ENCODE results near the gene AKT2. TPM values are rescaled to one million over a fixed set of nuclear protein-coding genes. Genes with fewer than 3 reads are reported as not detected.

The AKT2 gene
- total and polyA plus RNA-seq, 2 of the 8 experiments (the other 6 are each of a cell fraction or from before 2014, with no cell fraction given), result 151 to 183 TPM

DNA sequence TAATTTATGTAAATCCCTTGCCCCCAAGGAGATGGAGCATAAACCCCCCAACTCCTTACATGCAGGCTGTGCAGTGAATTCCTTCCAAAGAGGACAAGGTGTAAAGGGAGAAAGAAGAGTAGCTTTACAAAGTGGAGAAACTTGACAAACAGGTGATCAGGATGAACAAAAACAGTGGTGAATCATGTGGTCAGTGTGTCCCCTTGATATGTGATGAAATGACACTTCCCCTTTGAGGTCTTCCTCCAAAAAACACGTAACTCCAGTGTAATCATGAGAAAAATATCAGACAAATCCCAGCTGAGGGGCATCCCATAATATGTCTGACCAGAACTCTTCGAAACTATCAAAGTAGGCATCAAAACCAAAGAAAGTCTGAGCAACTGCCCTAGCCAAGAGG, 29.5 kb upstream of the AKT2 start:
- Histone ChIP-seq H2BK5ac (ENCODE audit: low read depth, low read length) (no peak overlapping the region), H2BK20ac (ENCODE audit: low read length) (no peak overlapping the region), H3K23ac (ENCODE audit: insufficient read length) (no peak overlapping the region), H3K36me3 (ENCODE audit: control insufficient read depth in 2 of 4, insufficient read depth in 4 of 4, low read length in 3 of 4) (no peaks in the 10 kb centered on the region), H3K27me3 (replicated peaks in 1 of 4; ENCODE audit: control insufficient read depth in 3 of 4, extremely low read depth in 1 of 4, insufficient read depth in 3 of 4, low read length in 3 of 4) (no peaks in the 10 kb centered on the region), H3K4ac (replicated peaks; ENCODE audit: insufficient read length, low read depth, low read length) (no peak overlapping the region), H3K9me3 (ENCODE audit: insufficient read depth in 2 of 2, low read depth in 1 of 2, low read length in 1 of 2) (no peaks in the 10 kb centered on the region), H3K79me2 (ENCODE audit: control insufficient read depth in 1 of 2, insufficient read depth in 2 of 2, low read length in 2 of 2) (no peaks in the 10 kb centered on the region), H4K5ac (ENCODE audit: insufficient read length, low read depth, low read length) (no peak overlapping the region), H3K4me2 (ENCODE audit: insufficient read depth in 1 of 2, low read depth in 2 of 2, low read length in 2 of 2) (no peak overlapping the region), H3K9ac (replicated peaks in 1 of 4; ENCODE audit: extremely low read depth in 1 of 4, low read depth in 3 of 4, low read length in 3 of 4) (no peak overlapping the region), H3K4me1 (replicated peaks in 1 of 4; ENCODE audit: control insufficient read depth in 3 of 4, insufficient read depth in 4 of 4, low read length in 3 of 4) (no peaks in the 10 kb centered on the region), H2BK12ac (ENCODE audit: low read depth, low read length) (no peak overlapping the region), H3K27ac (ENCODE audit: low read depth, low read length) (no peak overlapping the region), H4K91ac (replicated peaks; ENCODE audit: insufficient read length, low read length) (no peak overlapping the region), H2AFZ (ENCODE audit: low read length) (no peak overlapping the region), H2AK5ac (ENCODE audit: low read depth, low read length) (no peak overlapping the region), H3K23me2 (ENCODE audit: low read depth, low read length) (no peaks in the 10 kb centered on the region), H4K8ac (ENCODE audit: extremely low read depth, insufficient read depth, low read length) (no peak overlapping the region), H3K4me3 (ENCODE audit: extremely low read depth in 1 of 4, insufficient read depth in 2 of 4, low read depth in 3 of 4, low read length in 4 of 4) (no peak overlapping the region), H3K56ac (replicated peaks; ENCODE audit: insufficient read length, low read depth, low read length) (no peak overlapping the region), H2BK15ac (ENCODE audit: low read length) (no peak overlapping the region), H3K79me1 (ENCODE audit: low read depth, low read length) (no peaks in the 10 kb centered on the region), H4K20me1 (replicated peaks in 1 of 2; ENCODE audit: control insufficient read depth in 1 of 2, insufficient read depth in 2 of 2, low read length in 2 of 2) (no peaks in the 10 kb centered on the region), H3K18ac (ENCODE audit: extremely low read depth, low read length) (no peak overlapping the region), H3K14ac (ENCODE audit: insufficient read length) (no peak overlapping the region), H2BK120ac (replicated peaks; ENCODE audit: low read depth, low read length) (no peak overlapping the region)
- no peak for FAIRE-seq
- WGBS, 2 experiments (ENCODE audit: extremely low coverage in 1 of 2, insufficient coverage in 1 of 2, insufficient read length in 1 of 2, insufficient replicate concordance in 2 of 2, low coverage in 1 of 2, low lambda C conversion rate in 2 of 2, missing lambda C conversion rate in 1 of 2), result 85% methylated on average over 2 of the region's 2 CpGs; no CpG with 5 or more reads in 1 of the 2 experiments
- POLR2A ChIA-PET (ENCODE audit: partially characterized antibody), result interaction anchor here (1.5 to 1.7 kb wide), 3 partner anchors 10 to 44 kb away, joined by 3 to 6 read pairs (median 5); no protein-coding TSS in a partner anchor
- DNase-seq (ENCODE audit: low read depth in 1 of 2, low spot score in 2 of 2), result no peak
- TF ChIP-seq SUZ12 (IDR thresholded peaks at IDR 0.05; ENCODE audit: low read length) (no peak), GTF2F1 (IDR thresholded peaks at IDR 0.05; ENCODE audit: borderline replicate concordance, low read depth, low read length) (no peak), TBP (IDR thresholded peaks at IDR 0.05; ENCODE audit: low read depth, low read length) (no peak), NANOG (IDR thresholded peaks at IDR 0.05; ENCODE audit: insufficient read depth, low read depth, low read length, poor library complexity, severe bottlenecking) (no peak), POLR2A (IDR thresholded peaks at IDR 0.05; ENCODE audit: control extremely low read depth in 1 of 2, low read depth in 2 of 2, low read length in 2 of 2) (no peak), RNF2 (IDR thresholded peaks at IDR 0.05; ENCODE audit: borderline replicate concordance, low read depth, low read length, missing control alignments, poor library complexity, severe bottlenecking) (no peak)
- CTCF ChIA-PET (ENCODE audit: partially characterized antibody), result interaction anchor here (0.8 to 3.0 kb wide), 3 partner anchors 10 to 175 kb away, joined by 3 to 14 read pairs (median 3); no protein-coding TSS in a partner anchor

Data from H1 (cell line).